H1 (cell line): Measurements from ENCODE around the gene MED12L. TPM values are rescaled to one million over a fixed set of nuclear protein-coding genes. Genes with fewer than 3 reads are reported as not detected.

ENCODE experiments used
- CTCF ChIA-PET: fragments of 300-600 bp; sonication (Branson Sonifier 250); formaldehyde crosslinking; loops from one replicate; lab custom pipeline; 2021; ENCODE audit not compliant: partially characterized antibody; lab: Charles Lee
- POLR2A ChIA-PET: fragments of 300-600 bp; sonication (Branson Sonifier 250); formaldehyde crosslinking; loops from one replicate; lab custom pipeline; 2021; ENCODE audit warnings: inconsistent platforms; ENCODE audit not compliant: partially characterized antibody; lab: Charles Lee
- DNase-seq, 2 experiments: peaks; one replicate each; pipeline versions ENCODE4 v3.0.0 to v3.0.0-alpha.2; 2010 to 2022; ENCODE audit warnings: low spot score in 2 of 2, low read depth in 1 of 2, mixed read lengths in 1 of 2
- FAIRE-seq: peaks from 2 replicates; lab custom pipeline; 2011; peaks lifted over from hg19 to GRCh38; lab: Jason Lieb, UNC
- H2AFZ ChIP-seq: 2 replicates; pipeline ENCODE4 v1.8.1; 2012; ENCODE audit warnings: low read length, inconsistent platforms
- H2AK5ac ChIP-seq: 2 replicates; pipeline ENCODE4 v1.6.1; 2013; ENCODE audit warnings: low read depth, low read length
- H2BK120ac ChIP-seq: replicated peaks from 2 replicates; pipeline ENCODE3; 2013; ENCODE audit warnings: low read depth, low read length, inconsistent platforms
- H2BK12ac ChIP-seq: 2 replicates; pipeline ENCODE4 v1.6.1; 2013; ENCODE audit warnings: low read depth, low read length
- H2BK15ac ChIP-seq: 2 replicates; pipeline ENCODE4 v1.6.1; 2013; ENCODE audit warnings: low read length
- H2BK20ac ChIP-seq: 2 replicates; pipeline ENCODE4 v1.6.1; 2013; ENCODE audit warnings: low read length
- H2BK5ac ChIP-seq: 2 replicates; pipeline ENCODE4 v1.6.1; 2013; ENCODE audit warnings: low read depth, low read length
- H3K14ac ChIP-seq: 2 replicates; pipeline ENCODE4 v1.6.1; 2013; ENCODE audit warnings: inconsistent platforms; ENCODE audit not compliant: insufficient read length
- H3K18ac ChIP-seq: 2 replicates; pipeline ENCODE4 v1.6.1; 2013; ENCODE audit warnings: low read length; ENCODE audit errors: extremely low read depth
- H3K23ac ChIP-seq: 2 replicates; pipeline ENCODE4 v1.6.1; 2013; ENCODE audit warnings: inconsistent platforms; ENCODE audit not compliant: insufficient read length
- H3K23me2 ChIP-seq: 2 replicates; pipeline ENCODE4 v1.6.1; 2013; ENCODE audit warnings: low read depth, low read length
- H3K27ac ChIP-seq: 2 replicates; pipeline ENCODE4 v1.6.1; 2011; ENCODE audit warnings: low read depth, low read length, inconsistent platforms
- H3K27me3 ChIP-seq, 4 experiments: replicated peaks in 1 of 4; 1 replicate in 1 of 4; 2 replicates in 3 of 4; pipeline versions ENCODE4 v1.6.1 to v1.8.1; 2011 to 2013; ENCODE audit warnings: low read length in 3 of 4, mild to moderate bottlenecking in 3 of 4, inconsistent platforms in 2 of 4, mixed read lengths in 2 of 4, moderate library complexity in 1 of 4; ENCODE audit not compliant: control insufficient read depth in 3 of 4, insufficient read depth in 3 of 4; ENCODE audit errors: extremely low read depth in 1 of 4
- H3K36me3 ChIP-seq, 4 experiments: 2 replicates each; pipeline versions ENCODE4 v1.6.1 to v1.8.1; 2011 to 2013; ENCODE audit warnings: mild to moderate bottlenecking in 4 of 4, low read length in 3 of 4, moderate library complexity in 2 of 4, control low read depth in 1 of 4, inconsistent platforms in 1 of 4; ENCODE audit not compliant: insufficient read depth in 4 of 4, control insufficient read depth in 2 of 4
- H3K4ac ChIP-seq: replicated peaks from 2 replicates; pipeline ENCODE3; 2013; ENCODE audit warnings: low read length, low read depth, mixed read lengths, inconsistent platforms; ENCODE audit not compliant: insufficient read length
- H3K4me1 ChIP-seq, 4 experiments: replicated peaks in 1 of 4; 1 replicate in 1 of 4; 2 replicates in 3 of 4; pipeline versions ENCODE4 v1.6.1 to v1.8.1; 2011 to 2013; ENCODE audit warnings: low read length in 3 of 4, inconsistent platforms in 2 of 4, mixed read lengths in 1 of 4; ENCODE audit not compliant: insufficient read depth in 4 of 4, control insufficient read depth in 3 of 4
- H3K4me2 ChIP-seq, 2 experiments: 2 replicates each; pipeline versions ENCODE4 v1.6.1 to v1.8.1; 2011 to 2013; ENCODE audit warnings: low read depth in 2 of 2, low read length in 2 of 2, control low read depth in 1 of 2, inconsistent platforms in 1 of 2, mild to moderate bottlenecking in 1 of 2; ENCODE audit not compliant: insufficient read depth in 1 of 2
- H3K4me3 ChIP-seq, 4 experiments: fragments of 200-600, 300-600 bp in 1 of 4; sonication (generic), shearing (Covaris generic), sonication (Bioruptor Twin) in 1 of 4; 2 replicates each; pipeline versions ENCODE4 v1.5.1 to v1.8.1; 2011 to 2016; ENCODE audit warnings: low read length in 4 of 4, low read depth in 3 of 4, control low read depth in 2 of 4, inconsistent platforms in 2 of 4, mild to moderate bottlenecking in 2 of 4, mixed read lengths in 1 of 4, moderate library complexity in 1 of 4; ENCODE audit not compliant: insufficient read depth in 2 of 4; ENCODE audit errors: extremely low read depth in 1 of 4
- H3K56ac ChIP-seq: replicated peaks from 2 replicates; pipeline ENCODE3; 2013; ENCODE audit warnings: low read depth, mild to moderate bottlenecking, mixed read lengths, low read length, inconsistent platforms; ENCODE audit not compliant: insufficient read length
- H3K79me1 ChIP-seq: 2 replicates; pipeline ENCODE4 v1.6.1; 2013; ENCODE audit warnings: low read depth, low read length, control low read depth
- H3K79me2 ChIP-seq, 2 experiments: 2 replicates each; pipeline versions ENCODE4 v1.6.1 to v1.8.1; 2012 to 2013; ENCODE audit warnings: low read length in 2 of 2, mild to moderate bottlenecking in 2 of 2, inconsistent platforms in 1 of 2; ENCODE audit not compliant: insufficient read depth in 2 of 2, control insufficient read depth in 1 of 2
- H3K9ac ChIP-seq, 4 experiments: replicated peaks in 1 of 4; 1 replicate in 1 of 4; 2 replicates in 3 of 4; pipeline versions ENCODE4 v1.6.1 to v1.8.1; 2011 to 2013; ENCODE audit warnings: low read depth in 3 of 4, low read length in 3 of 4, control low read depth in 2 of 4, mild to moderate bottlenecking in 2 of 4, moderate library complexity in 2 of 4, inconsistent platforms in 1 of 4; ENCODE audit errors: extremely low read depth in 1 of 4
- H3K9me3 ChIP-seq, 2 experiments: 2 replicates each; pipeline versions ENCODE4 v1.6.1 to v1.8.1; 2012 to 2013; ENCODE audit warnings: mild to moderate bottlenecking in 2 of 2, moderate library complexity in 2 of 2, control low read depth in 1 of 2, inconsistent platforms in 1 of 2, low read depth in 1 of 2, low read length in 1 of 2, mixed read lengths in 1 of 2; ENCODE audit not compliant: insufficient read depth in 2 of 2
- H4K20me1 ChIP-seq, 2 experiments: replicated peaks in 1 of 2; 2 replicates each; pipeline versions ENCODE3 to v1.8.1; 2011 to 2013; ENCODE audit warnings: inconsistent platforms in 2 of 2, low read length in 2 of 2, mild to moderate bottlenecking in 1 of 2; ENCODE audit not compliant: insufficient read depth in 2 of 2, control insufficient read depth in 1 of 2
- H4K5ac ChIP-seq: 2 replicates; pipeline ENCODE4 v1.6.1; 2013; ENCODE audit warnings: low read length, low read depth, mixed read lengths, inconsistent platforms; ENCODE audit not compliant: insufficient read length
- H4K8ac ChIP-seq: 2 replicates; pipeline ENCODE4 v1.8.0; 2013; ENCODE audit warnings: mild to moderate bottlenecking, moderate library complexity, low read length, inconsistent platforms; ENCODE audit not compliant: insufficient read depth; ENCODE audit errors: extremely low read depth
- H4K91ac ChIP-seq: replicated peaks from 2 replicates; pipeline ENCODE3; 2013; ENCODE audit warnings: low read length, mixed read lengths, inconsistent platforms; ENCODE audit not compliant: insufficient read length
- FOSL1 ChIP-seq: IDR thresholded peaks from 2 replicates; pipeline ENCODE4 v1.6.1; 2011; ENCODE audit warnings: mild to moderate bottlenecking, low read depth, low read length, moderate library complexity; ENCODE audit not compliant: insufficient read depth
- HDAC6 ChIP-seq: IDR thresholded peaks from one replicate; pipeline ENCODE4 v1.7.1; 2012; ENCODE audit warnings: low read depth, mild to moderate bottlenecking, inconsistent platforms, low read length, moderate library complexity
- SIN3A ChIP-seq, 2 experiments: IDR thresholded peaks in 1 of 2; conservative IDR thresholded peaks in 1 of 2; 2 replicates each; pipeline ENCODE4 v1.6.1; 2011 to 2012; ENCODE audit warnings: low read length in 2 of 2, improper control_type of control experiment in 1 of 2, low read depth in 1 of 2, mild to moderate bottlenecking in 1 of 2
- SIX5 ChIP-seq: IDR thresholded peaks from 2 replicates; pipeline ENCODE4 v1.6.1; 2011; ENCODE audit warnings: mild to moderate bottlenecking, low read depth, low read length
- SUZ12 ChIP-seq: fragments of 200-600 bp; sonication (generic); IDR thresholded peaks from 2 replicates; pipeline ENCODE4 v1.6.1; 2012; ENCODE audit warnings: mild to moderate bottlenecking, inconsistent platforms, low read length, moderate library complexity, mixed read lengths
- WGBS, 2 experiments: shearing (Covaris generic) in 1 of 2; methylation state at CpG; one replicate each; pipeline versions ENCODE4 v1.1.6 to v1.1.7; 2013 to 2015; ENCODE audit warnings: low lambda C conversion rate in 2 of 2, mixed read lengths in 2 of 2, inconsistent platforms in 1 of 2, low coverage in 1 of 2, missing lambda C conversion rate in 1 of 2; ENCODE audit not compliant: insufficient replicate concordance in 2 of 2, insufficient coverage in 1 of 2, insufficient read length in 1 of 2; ENCODE audit errors: extremely low coverage in 1 of 2, missing lambda C conversion rate in 1 of 2; 5-methylcytosine and 5-hydroxymethylcytosine counted together
- polyA plus RNA-seq, 7 experiments: library from polyadenylated mRNA; depleted of rRNA in 3 of 7; stranded (reverse) in 5 of 7; unstranded in 2 of 7; fragments of >200 nt in 5 of 7; fragments of 200-250 nt in 2 of 7; gene quantifications; 1 replicate in 5 of 7; 2 replicates in 1 of 7; 4 replicates in 1 of 7; pipeline versions ENCODE4 v1.2.1 to v1.2.3, GENCODE V29; 2011 to 2013; ENCODE audit warnings: missing spikeins in 2 of 7, mixed read lengths in 2 of 7
- total RNA-seq: library from RNA; stranded (reverse); fragmentation: NEBNext Ultra II Directional; extraction: Animal tissue kit (Norgen Biotek cat#: 25700); gene quantifications from 2 replicates; pipeline ENCODE4 v1.2.1, GENCODE V29; 2021

The MED12L gene
- total and polyA plus RNA-seq, 2 of the 8 experiments (the other 6 are each of a cell fraction or from before 2014, with no cell fraction given) = 3.6 to 26.2 TPM

DNA sequence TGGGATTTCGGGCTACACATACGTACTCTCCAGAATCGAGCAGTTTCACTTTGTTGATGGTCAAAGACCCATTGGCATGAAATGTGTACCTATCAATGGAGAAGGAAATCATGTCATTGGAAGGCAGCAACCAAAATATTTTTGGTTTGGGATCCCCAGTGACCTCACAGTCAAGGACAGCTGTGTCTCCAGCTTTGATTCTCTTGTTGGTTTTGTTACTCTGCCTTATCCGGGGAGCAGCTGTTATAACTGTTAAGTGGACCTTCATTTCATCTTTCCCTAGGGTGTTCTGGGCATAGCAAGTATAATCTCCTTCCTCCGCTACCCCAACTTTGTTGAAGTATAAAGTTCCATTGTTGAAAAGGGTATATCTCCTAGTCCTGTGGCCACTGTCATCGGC lies 352.4 kb downstream of the MED12L start:
- Histone ChIP-seq H3K4me3 (no peak overlapping the region), H3K4me2 (no peak overlapping the region), H2BK20ac (no peak overlapping the region), H3K27ac (no peak overlapping the region), H2AFZ (no peak overlapping the region), H3K4me1 (peaks cover 0 to 4% (median 0%) of the 10 kb centered on the region in 4 experiments; a peak in 1 of 7 replicates), H3K14ac (no peak overlapping the region), H2BK15ac (no peak overlapping the region), H2AK5ac (no peak overlapping the region), H3K23ac (no peak overlapping the region), H3K36me3 (peaks cover 0 to 2% (median under 1%) of the 10 kb centered on the region in 4 experiments; a peak in 2 of 8 replicates), H3K9me3 (no peaks in the 10 kb centered on the region), H2BK120ac (no peak overlapping the region), H3K79me2 (no peaks in the 10 kb centered on the region), H3K9ac (no peak overlapping the region), H3K4ac (no peak overlapping the region), H2BK12ac (no peak overlapping the region), H4K91ac (no peak overlapping the region), H3K18ac (no peak overlapping the region), H3K27me3 (no peaks in the 10 kb centered on the region), H3K79me1 (no peaks in the 10 kb centered on the region), H2BK5ac (no peak overlapping the region), H3K23me2 (no peaks in the 10 kb centered on the region), H4K8ac (no peak overlapping the region), H3K56ac (no peak overlapping the region), H4K5ac (no peak overlapping the region), H4K20me1 (no peaks in the 10 kb centered on the region)
- FAIRE-seq (no peak), DNase-seq (no peak)
- 98% methylated on average over 6 of the region's 6 CpGs; no CpG with 5 or more reads in 1 of the 2 experiments for WGBS, 2 experiments
- CTCF ChIA-PET = interaction anchor here (1.1 to 8.3 kb wide), 15 partner anchors 10 to 481 kb away, joined by 3 to 82 read pairs (median 5); no protein-coding TSS in a partner anchor
- POLR2A ChIA-PET = no interaction called here
- no peak for TF ChIP-seq SIN3A (conservative IDR thresholded peaks at IDR 0.05 in 1 of 2, IDR thresholded peaks at IDR 0.05 in 1 of 2; ENCODE audit: low read depth in 1 of 2, low read length in 2 of 2)
- TF ChIP-seq HDAC6 = no peak
- TF ChIP-seq SUZ12 = no peak
- no peak for TF ChIP-seq SIX5
- no peak for TF ChIP-seq FOSL1
